WTC11 (cell line): ENCODE data around the gene NCAPG. TPM values are rescaled to one million over a fixed set of nuclear protein-coding genes. Genes with fewer than 3 reads are reported as not detected.

Experiments used
- ATAC-seq: fragments of 200-7000 bp; cut with Tn5 transposase; 2 replicates; pipeline ENCODE4 v1.10.0; 2021; ENCODE audit warnings: mild to moderate bottlenecking, moderate library complexity
- CTCF ChIA-PET: fragments of 300-600 bp; sonication (Branson Sonifier 250); formaldehyde crosslinking; loops from one replicate; lab custom pipeline; 2021; ENCODE audit warnings: antibody characterized with exemption; lab: Charles Lee
- POLR2A ChIA-PET: fragments of 350-600 bp; sonication (Branson Sonifier 250); formaldehyde crosslinking; loops from one replicate; lab custom pipeline; 2021; ENCODE audit warnings: antibody characterized with exemption; lab: Charles Lee
- DNase-seq: peaks from one replicate; pipeline ENCODE4 v3.0.0; 2021; ENCODE audit warnings: low spot score
- H3K27ac Mint-ChIP-seq: 2 replicates; pipeline ENCODE4 v1.8.0; 2021; ENCODE audit warnings: mixed read lengths
- H3K27me3 Mint-ChIP-seq: 2 replicates; pipeline ENCODE4 v1.8.0; 2021; ENCODE audit warnings: low read depth, mild to moderate bottlenecking, moderate library complexity, mixed read lengths
- H3K36me3 Mint-ChIP-seq: 2 replicates; pipeline ENCODE4 v1.8.0; 2021; ENCODE audit warnings: mixed read lengths
- H3K4me1 Mint-ChIP-seq: 2 replicates; pipeline ENCODE4 v1.8.0; 2022; ENCODE audit warnings: mixed read lengths
- H3K4me3 Mint-ChIP-seq: 2 replicates; pipeline ENCODE4 v1.8.0; 2021; ENCODE audit warnings: mild to moderate bottlenecking, moderate library complexity, mixed read lengths
- H3K9me3 Mint-ChIP-seq: 2 replicates; pipeline ENCODE4 v1.8.0; 2021; ENCODE audit warnings: mixed read lengths
- CREB1 ChIP-seq: sonication (generic); formaldehyde crosslinking; IDR thresholded peaks from 2 replicates; pipeline ENCODE4 v1.8.0; 2023; ENCODE audit warnings: mild to moderate bottlenecking, missing genetic modification reagents
- ESRRA ChIP-seq: sonication (generic); formaldehyde crosslinking; IDR thresholded peaks from 2 replicates; pipeline ENCODE4 v1.8.1; 2022; ENCODE audit warnings: mild to moderate bottlenecking, missing genetic modification reagents, borderline replicate concordance
- FOXP1 ChIP-seq: sonication (generic); formaldehyde crosslinking; IDR thresholded peaks from 2 replicates; pipeline ENCODE4 v1.8.0; 2022; ENCODE audit warnings: missing genetic modification reagents, mild to moderate bottlenecking, moderate library complexity, borderline replicate concordance
- MYBL2 ChIP-seq: sonication (generic); formaldehyde crosslinking; IDR thresholded peaks from 2 replicates; pipeline ENCODE4 v1.8.1; 2023; ENCODE audit warnings: mild to moderate bottlenecking, moderate library complexity, missing genetic modification reagents
- NFE2L1 ChIP-seq: sonication (generic); formaldehyde crosslinking; IDR thresholded peaks from 2 replicates; pipeline ENCODE4 v1.8.1; 2023; ENCODE audit warnings: missing genetic modification reagents
- NFYB ChIP-seq: sonication (generic); formaldehyde crosslinking; conservative IDR thresholded peaks from 2 replicates; pipeline ENCODE4 v1.8.0; 2022; ENCODE audit warnings: low read depth, missing genetic modification reagents
- NR2C2 ChIP-seq: sonication (generic); formaldehyde crosslinking; IDR thresholded peaks from 2 replicates; pipeline ENCODE4 v1.8.0; 2022; ENCODE audit warnings: mild to moderate bottlenecking, missing genetic modification reagents
- SMAD3 ChIP-seq: sonication (generic); formaldehyde crosslinking; IDR thresholded peaks from 2 replicates; pipeline ENCODE4 v1.8.0; 2022; ENCODE audit warnings: missing genetic modification reagents, mild to moderate bottlenecking, borderline replicate concordance
- SP1 ChIP-seq: sonication (generic); formaldehyde crosslinking; conservative IDR thresholded peaks from 2 replicates; pipeline ENCODE4 v1.8.1; 2022; ENCODE audit warnings: missing genetic modification reagents
- total RNA-seq: library from RNA; stranded (reverse); gene quantifications from 3 replicates; pipeline ENCODE4 v1.2.3, GENCODE V29; 2021
- TF ChIP-seq, protein P1 (sequence below): sonication (generic); formaldehyde crosslinking; IDR thresholded peaks from 2 replicates; pipeline ENCODE4 v1.8.1; 2022; ENCODE audit warnings: mild to moderate bottlenecking, missing genetic modification reagents, moderate library complexity, borderline replicate concordance
- TF ChIP-seq, protein P2 (sequence below): fragments of 250-450 bp; sonication (Bioruptor Pico); conservative IDR thresholded peaks from 2 replicates; pipeline ENCODE4 v1.9.0; 2021; ENCODE audit warnings: mild to moderate bottlenecking
- TF ChIP-seq, protein P3 (sequence below): sonication (generic); formaldehyde crosslinking; IDR thresholded peaks from 2 replicates; pipeline ENCODE4 v1.8.1; 2023; ENCODE audit warnings: mild to moderate bottlenecking, missing genetic modification reagents
- TF ChIP-seq, protein P4 (sequence below): sonication (generic); formaldehyde crosslinking; IDR thresholded peaks from 2 replicates; pipeline ENCODE4 v1.8.0; 2022; ENCODE audit warnings: mild to moderate bottlenecking, missing genetic modification reagents
- TF ChIP-seq, protein P5 (sequence below): fragments of 250-450 bp; sonication (Bioruptor Pico); IDR thresholded peaks from 2 replicates; pipeline ENCODE4 v1.9.0; 2021; ENCODE audit warnings: moderate library complexity, mild to moderate bottlenecking, inconsistent platforms, borderline replicate concordance
- TF ChIP-seq, protein P6 (sequence below): sonication (generic); formaldehyde crosslinking; IDR thresholded peaks from 2 replicates; pipeline ENCODE4 v1.8.0; 2022; ENCODE audit warnings: mild to moderate bottlenecking, missing genetic modification reagents
- TF ChIP-seq, protein P7 (sequence below): sonication (generic); formaldehyde crosslinking; IDR thresholded peaks from 2 replicates; pipeline ENCODE4 v1.8.1; 2023; ENCODE audit warnings: mild to moderate bottlenecking, missing genetic modification reagents, moderate library complexity
- TF ChIP-seq, protein P8 (sequence below): fragments of 250-450 bp; sonication (Bioruptor Pico); IDR thresholded peaks from 2 replicates; pipeline ENCODE4 v1.9.0; 2021; ENCODE audit warnings: mild to moderate bottlenecking

The NCAPG gene
- total RNA-seq, 1 experiment from 2014 or later = 61.9 TPM

DNA sequence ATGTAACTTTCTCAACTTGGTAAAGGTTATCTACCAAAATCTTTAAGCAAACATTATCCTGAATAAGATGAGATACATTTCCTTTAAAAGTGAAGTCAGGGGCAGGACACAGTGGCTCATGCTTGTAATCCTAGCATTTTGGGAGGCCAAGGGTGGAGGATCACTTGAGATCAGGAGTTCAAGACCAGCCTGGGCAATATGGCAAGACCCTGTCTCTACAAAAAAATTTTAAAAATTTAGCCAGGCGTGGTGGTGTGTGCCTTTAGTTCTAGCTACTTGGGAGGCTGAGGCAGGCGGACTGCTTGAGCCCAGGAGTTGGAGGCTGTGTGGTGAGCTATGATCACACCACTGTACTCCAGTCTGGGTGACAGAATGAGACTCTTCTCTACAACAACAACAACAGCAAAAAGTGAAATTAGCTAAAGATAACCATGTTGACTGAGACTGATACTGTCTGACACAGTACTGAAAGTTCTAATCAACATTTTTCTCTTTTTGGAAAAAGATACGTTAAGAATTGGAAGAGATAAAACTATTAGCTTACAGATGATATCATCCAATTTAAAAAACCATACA is 5.1 kb upstream of the NCAPG start:
- Mint-ChIP-seq H3K36me3 (peaks cover 52% of the 10 kb centered on the region), H3K4me1 (peaks cover 27% of the 10 kb centered on the region), H3K27me3 (peaks cover 2% of the 10 kb centered on the region; the same call in 1 of the 2 replicates), H3K4me3 (no peak overlapping the region), H3K9me3 (no peaks in the 10 kb centered on the region), H3K27ac (no peak overlapping the region)
- ATAC-seq = no peak
- CTCF ChIA-PET = interaction anchor here (0.7 kb wide), 1 partner anchor 1923 kb away, joined by 3 read pairs; no protein-coding TSS in a partner anchor
- no peak for DNase-seq
- POLR2A ChIA-PET = interaction anchor here (0.7 kb wide), 1 partner anchor 57 kb away, joined by 3 read pairs; no protein-coding TSS in a partner anchor
- TF ChIP-seq, protein P1, sequence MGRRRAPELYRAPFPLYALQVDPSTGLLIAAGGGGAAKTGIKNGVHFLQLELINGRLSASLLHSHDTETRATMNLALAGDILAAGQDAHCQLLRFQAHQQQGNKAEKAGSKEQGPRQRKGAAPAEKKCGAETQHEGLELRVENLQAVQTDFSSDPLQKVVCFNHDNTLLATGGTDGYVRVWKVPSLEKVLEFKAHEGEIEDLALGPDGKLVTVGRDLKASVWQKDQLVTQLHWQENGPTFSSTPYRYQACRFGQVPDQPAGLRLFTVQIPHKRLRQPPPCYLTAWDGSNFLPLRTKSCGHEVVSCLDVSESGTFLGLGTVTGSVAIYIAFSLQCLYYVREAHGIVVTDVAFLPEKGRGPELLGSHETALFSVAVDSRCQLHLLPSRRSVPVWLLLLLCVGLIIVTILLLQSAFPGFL (CRISPR knock-in tag) = no peak
- TF ChIP-seq NR2C2 (no peak), NFYB (CRISPR knock-in tag) (no peak), NFE2L1 (no peak), ESRRA (no peak), SMAD3 (no peak)
- TF ChIP-seq, protein P2, sequence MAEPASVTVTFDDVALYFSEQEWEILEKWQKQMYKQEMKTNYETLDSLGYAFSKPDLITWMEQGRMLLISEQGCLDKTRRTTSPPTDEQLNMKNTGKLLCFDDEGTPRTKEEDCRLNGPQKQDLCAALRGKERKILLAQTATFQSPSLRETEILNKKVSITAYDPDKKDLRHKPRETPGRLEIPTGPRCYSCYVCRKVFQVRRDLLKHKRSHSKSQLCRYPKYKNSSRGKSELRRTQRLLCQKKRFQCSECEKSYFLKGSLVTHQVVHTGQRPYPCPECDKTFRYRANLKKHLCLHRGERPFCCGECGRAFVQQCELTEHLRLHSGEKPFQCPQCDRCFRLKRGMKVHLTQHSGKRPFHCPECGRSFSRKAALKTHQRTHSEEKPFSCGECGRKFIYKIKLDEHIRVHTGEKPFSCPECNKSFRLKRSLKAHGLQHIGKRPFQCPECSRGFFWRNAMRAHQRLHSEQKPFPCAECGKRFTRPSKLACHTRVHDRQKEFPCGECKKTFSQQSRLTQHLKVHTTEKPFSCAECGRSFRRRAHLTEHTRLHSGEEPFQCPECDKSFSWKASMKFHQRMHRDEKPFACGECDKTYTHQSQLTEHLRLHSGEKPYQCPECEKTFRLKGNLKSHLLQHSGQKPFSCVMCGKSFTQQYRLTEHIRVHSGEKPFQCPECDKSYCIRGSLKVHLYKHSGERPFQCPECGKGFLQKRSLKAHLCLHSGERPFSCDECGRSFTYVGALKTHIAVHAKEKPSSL (CRISPR knock-in tag) = no peak
- TF ChIP-seq, protein P3, sequence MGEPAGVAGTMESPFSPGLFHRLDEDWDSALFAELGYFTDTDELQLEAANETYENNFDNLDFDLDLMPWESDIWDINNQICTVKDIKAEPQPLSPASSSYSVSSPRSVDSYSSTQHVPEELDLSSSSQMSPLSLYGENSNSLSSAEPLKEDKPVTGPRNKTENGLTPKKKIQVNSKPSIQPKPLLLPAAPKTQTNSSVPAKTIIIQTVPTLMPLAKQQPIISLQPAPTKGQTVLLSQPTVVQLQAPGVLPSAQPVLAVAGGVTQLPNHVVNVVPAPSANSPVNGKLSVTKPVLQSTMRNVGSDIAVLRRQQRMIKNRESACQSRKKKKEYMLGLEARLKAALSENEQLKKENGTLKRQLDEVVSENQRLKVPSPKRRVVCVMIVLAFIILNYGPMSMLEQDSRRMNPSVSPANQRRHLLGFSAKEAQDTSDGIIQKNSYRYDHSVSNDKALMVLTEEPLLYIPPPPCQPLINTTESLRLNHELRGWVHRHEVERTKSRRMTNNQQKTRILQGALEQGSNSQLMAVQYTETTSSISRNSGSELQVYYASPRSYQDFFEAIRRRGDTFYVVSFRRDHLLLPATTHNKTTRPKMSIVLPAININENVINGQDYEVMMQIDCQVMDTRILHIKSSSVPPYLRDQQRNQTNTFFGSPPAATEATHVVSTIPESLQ (CRISPR knock-in tag) = no peak
- TF ChIP-seq, protein P4, sequence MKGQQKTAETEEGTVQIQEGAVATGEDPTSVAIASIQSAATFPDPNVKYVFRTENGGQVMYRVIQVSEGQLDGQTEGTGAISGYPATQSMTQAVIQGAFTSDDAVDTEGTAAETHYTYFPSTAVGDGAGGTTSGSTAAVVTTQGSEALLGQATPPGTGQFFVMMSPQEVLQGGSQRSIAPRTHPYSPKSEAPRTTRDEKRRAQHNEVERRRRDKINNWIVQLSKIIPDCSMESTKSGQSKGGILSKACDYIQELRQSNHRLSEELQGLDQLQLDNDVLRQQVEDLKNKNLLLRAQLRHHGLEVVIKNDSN (CRISPR knock-in tag) = no peak
- TF ChIP-seq, protein P5, sequence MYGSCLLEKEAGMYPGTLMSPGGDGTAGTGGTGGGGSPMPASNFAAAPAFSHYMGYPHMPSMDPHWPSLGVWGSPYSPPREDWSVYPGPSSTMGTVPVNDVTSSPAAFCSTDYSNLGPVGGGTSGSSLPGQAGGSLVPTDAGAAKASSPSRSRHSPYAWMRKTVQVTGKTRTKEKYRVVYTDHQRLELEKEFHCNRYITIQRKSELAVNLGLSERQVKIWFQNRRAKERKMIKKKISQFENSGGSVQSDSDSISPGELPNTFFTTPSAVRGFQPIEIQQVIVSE (CRISPR knock-in tag) = no peak

DNA sequence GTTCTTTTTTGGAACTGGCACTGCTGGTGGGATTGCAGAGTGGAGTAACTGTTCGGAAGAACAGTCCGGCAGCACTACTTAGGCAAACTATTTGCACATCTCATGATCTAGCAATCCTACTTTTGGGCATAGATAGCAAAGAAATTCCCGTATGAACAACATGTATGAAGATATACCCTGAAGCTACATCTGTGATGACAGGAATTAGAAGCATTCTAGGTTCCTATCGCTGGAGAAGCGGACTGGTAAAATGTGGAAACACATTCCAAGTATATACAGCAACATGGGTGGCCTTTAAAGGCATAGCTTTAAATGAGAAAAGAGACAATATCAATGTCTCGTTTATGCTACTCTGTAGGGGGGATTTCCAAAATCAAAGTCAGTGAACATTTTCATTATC is 3.3 kb upstream of the NCAPG start:
- DNase-seq = no peak
- Mint-ChIP-seq H3K4me3 (peak overlapping the region; percentile 61), H3K27ac (0 out of 2 replicates have a peak overlapping the region, but pooled peaks have one; percentile 75), H3K9me3 (no peaks in the 10 kb centered on the region), H3K36me3 (peaks cover 41% of the 10 kb centered on the region), H3K27me3 (peaks cover 3% of the 10 kb centered on the region; the same call in 1 of the 2 replicates), H3K4me1 (peaks cover 32% of the 10 kb centered on the region)
- TF ChIP-seq, protein P6, sequence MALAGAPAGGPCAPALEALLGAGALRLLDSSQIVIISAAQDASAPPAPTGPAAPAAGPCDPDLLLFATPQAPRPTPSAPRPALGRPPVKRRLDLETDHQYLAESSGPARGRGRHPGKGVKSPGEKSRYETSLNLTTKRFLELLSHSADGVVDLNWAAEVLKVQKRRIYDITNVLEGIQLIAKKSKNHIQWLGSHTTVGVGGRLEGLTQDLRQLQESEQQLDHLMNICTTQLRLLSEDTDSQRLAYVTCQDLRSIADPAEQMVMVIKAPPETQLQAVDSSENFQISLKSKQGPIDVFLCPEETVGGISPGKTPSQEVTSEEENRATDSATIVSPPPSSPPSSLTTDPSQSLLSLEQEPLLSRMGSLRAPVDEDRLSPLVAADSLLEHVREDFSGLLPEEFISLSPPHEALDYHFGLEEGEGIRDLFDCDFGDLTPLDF (CRISPR knock-in tag) = no peak
- no peak for ATAC-seq
- ChIA-PET CTCF (interaction anchor here (2.2 kb wide), 1 partner anchor 10 kb away, joined by 6 read pairs; no protein-coding TSS in a partner anchor), POLR2A (no interaction called here)

DNA sequence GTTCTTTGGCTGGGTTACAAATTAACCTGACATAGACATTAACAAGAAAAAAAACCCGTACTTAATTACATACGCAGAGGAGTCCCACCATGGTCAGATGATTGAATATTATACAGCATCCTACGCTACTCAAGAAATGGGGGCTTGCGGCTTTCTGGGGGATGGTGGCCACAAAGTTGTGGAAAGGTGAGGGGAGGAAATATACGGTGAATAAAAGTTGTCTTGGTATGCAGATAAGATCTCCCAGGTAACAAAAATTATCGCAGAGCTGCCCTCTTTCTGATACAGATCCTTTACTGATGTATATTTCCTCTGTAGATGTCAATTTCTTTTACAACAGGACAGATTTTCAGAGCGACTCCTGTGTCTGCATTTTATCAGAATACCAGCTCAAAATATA is 1.1 kb upstream of the NCAPG start:
- Mint-ChIP-seq H3K27me3 (peaks cover 3% of the 10 kb centered on the region; the same call in 1 of the 2 replicates), H3K4me1 (peaks cover 38% of the 10 kb centered on the region), H3K36me3 (peaks cover 23% of the 10 kb centered on the region), H3K27ac (peak overlapping the region; percentile 83), H3K4me3 (peak overlapping the region; percentile 97), H3K9me3 (no peaks in the 10 kb centered on the region)
- TF ChIP-seq NFYB (CRISPR knock-in tag) (no peak), MYBL2 (CRISPR knock-in tag) (no peak), CREB1 (CRISPR knock-in tag) (no peak), ESRRA (no peak), NFE2L1 (no peak), FOXP1 (CRISPR knock-in tag) (no peak), SP1 (CRISPR knock-in tag) (no peak)
- TF ChIP-seq, protein P7, sequence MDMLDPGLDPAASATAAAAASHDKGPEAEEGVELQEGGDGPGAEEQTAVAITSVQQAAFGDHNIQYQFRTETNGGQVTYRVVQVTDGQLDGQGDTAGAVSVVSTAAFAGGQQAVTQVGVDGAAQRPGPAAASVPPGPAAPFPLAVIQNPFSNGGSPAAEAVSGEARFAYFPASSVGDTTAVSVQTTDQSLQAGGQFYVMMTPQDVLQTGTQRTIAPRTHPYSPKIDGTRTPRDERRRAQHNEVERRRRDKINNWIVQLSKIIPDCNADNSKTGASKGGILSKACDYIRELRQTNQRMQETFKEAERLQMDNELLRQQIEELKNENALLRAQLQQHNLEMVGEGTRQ = no peak
- TF ChIP-seq, protein P8, sequence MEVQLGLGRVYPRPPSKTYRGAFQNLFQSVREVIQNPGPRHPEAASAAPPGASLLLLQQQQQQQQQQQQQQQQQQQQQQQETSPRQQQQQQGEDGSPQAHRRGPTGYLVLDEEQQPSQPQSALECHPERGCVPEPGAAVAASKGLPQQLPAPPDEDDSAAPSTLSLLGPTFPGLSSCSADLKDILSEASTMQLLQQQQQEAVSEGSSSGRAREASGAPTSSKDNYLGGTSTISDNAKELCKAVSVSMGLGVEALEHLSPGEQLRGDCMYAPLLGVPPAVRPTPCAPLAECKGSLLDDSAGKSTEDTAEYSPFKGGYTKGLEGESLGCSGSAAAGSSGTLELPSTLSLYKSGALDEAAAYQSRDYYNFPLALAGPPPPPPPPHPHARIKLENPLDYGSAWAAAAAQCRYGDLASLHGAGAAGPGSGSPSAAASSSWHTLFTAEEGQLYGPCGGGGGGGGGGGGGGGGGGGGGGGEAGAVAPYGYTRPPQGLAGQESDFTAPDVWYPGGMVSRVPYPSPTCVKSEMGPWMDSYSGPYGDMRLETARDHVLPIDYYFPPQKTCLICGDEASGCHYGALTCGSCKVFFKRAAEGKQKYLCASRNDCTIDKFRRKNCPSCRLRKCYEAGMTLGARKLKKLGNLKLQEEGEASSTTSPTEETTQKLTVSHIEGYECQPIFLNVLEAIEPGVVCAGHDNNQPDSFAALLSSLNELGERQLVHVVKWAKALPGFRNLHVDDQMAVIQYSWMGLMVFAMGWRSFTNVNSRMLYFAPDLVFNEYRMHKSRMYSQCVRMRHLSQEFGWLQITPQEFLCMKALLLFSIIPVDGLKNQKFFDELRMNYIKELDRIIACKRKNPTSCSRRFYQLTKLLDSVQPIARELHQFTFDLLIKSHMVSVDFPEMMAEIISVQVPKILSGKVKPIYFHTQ (CRISPR knock-in tag) = no peak
- POLR2A ChIA-PET = no interaction called here
- ATAC-seq = no peak
- no peak for DNase-seq
- CTCF ChIA-PET = interaction anchor here (1.0 kb wide), 1 partner anchor 8 kb away, joined by 3 read pairs; no protein-coding TSS in a partner anchor
